ENCODE results near the gene GALE. TPM values are rescaled to one million over a fixed set of nuclear protein-coding genes. Genes with fewer than 3 reads are reported as not detected.

GALE gene
- total and polyA plus RNA-seq, 2 of the 4 experiments (the other 2 are of a cell fraction) = 31.7 to 39.9 TPM

Other genes starting within 250 kb of the GALE start
- gene ID3, start 241.3 kb downstream of the GALE start, total RNA-seq (2012; rRNA removed) = 109 and 171 TPM in 2 replicates
- gene ID3, start 241.3 kb downstream of the GALE start, polyA plus RNA-seq (2012; rRNA removed) = 304 and 385 TPM in 2 replicates
- 452 and 980 TPM in 2 replicates for gene RPL11, start 108.9 kb downstream of the GALE start, total RNA-seq (2012; rRNA removed)
- 1,692 and 1,751 TPM in 2 replicates for gene RPL11, start 108.9 kb downstream of the GALE start, polyA plus RNA-seq (2012; rRNA removed)
- 40.7 and 44.4 TPM in 2 replicates for gene ELOA, start 57.3 kb downstream of the GALE start, total RNA-seq (2012; rRNA removed)
- gene ELOA, start 57.3 kb downstream of the GALE start, polyA plus RNA-seq (2012; rRNA removed) = 19.5 and 22.9 TPM in 2 replicates
- gene PITHD1, start 22.3 kb downstream of the GALE start, total RNA-seq (2012; rRNA removed) = 23.8 and 34.2 TPM in 2 replicates
- 31.8 and 32.0 TPM in 2 replicates for gene PITHD1, start 22.3 kb downstream of the GALE start, polyA plus RNA-seq (2012; rRNA removed)
- 43.9 and 44.3 TPM in 2 replicates for gene LYPLA2, start 9.6 kb downstream of the GALE start, total RNA-seq (2012; rRNA removed)
- gene LYPLA2, start 9.6 kb downstream of the GALE start, polyA plus RNA-seq (2012; rRNA removed) = 78.6 and 88.5 TPM in 2 replicates
- gene HMGCL, start 24.7 kb upstream of the GALE start, total RNA-seq (2012; rRNA removed) = 31.9 and 33.5 TPM in 2 replicates
- gene HMGCL, start 24.7 kb upstream of the GALE start, polyA plus RNA-seq (2012; rRNA removed) = 25.3 and 30.6 TPM in 2 replicates
- 2.8 and 2.9 TPM in 2 replicates for gene FUCA1, start 67.5 kb upstream of the GALE start, total RNA-seq (2012; rRNA removed)
- 2.5 and 3.5 TPM in 2 replicates for gene FUCA1, start 67.5 kb upstream of the GALE start, polyA plus RNA-seq (2012; rRNA removed)
- not detected in 2 replicates for gene CNR2, start 112.6 kb upstream of the GALE start, total RNA-seq (2012; rRNA removed)
- not detected in 2 replicates for gene CNR2, start 112.6 kb upstream of the GALE start, polyA plus RNA-seq (2012; rRNA removed)
- gene PNRC2, start 159.1 kb upstream of the GALE start, total RNA-seq (2012; rRNA removed) = 76.0 and 106 TPM in 2 replicates
- 40.3 and 50.6 TPM in 2 replicates for gene PNRC2, start 159.1 kb upstream of the GALE start, polyA plus RNA-seq (2012; rRNA removed)
- 110 and 189 TPM in 2 replicates for gene SRSF10, start 179.6 kb upstream of the GALE start, total RNA-seq (2012; rRNA removed)
- gene SRSF10, start 179.6 kb upstream of the GALE start, polyA plus RNA-seq (2012; rRNA removed) = 76.2 and 90.1 TPM in 2 replicates

Measured in IMR-90 (cell line).